ENCODE data around the gene LZTR1. TPM values are rescaled to one million over a fixed set of nuclear protein-coding genes. Genes with fewer than 3 reads are reported as not detected.

LZTR1 gene
- polyA plus RNA-seq, 2 of the 4 experiments (the other 2 are of a cell fraction) = 14.1 to 23.5 TPM

- TF ChIP-seq MAX (IDR thresholded peaks at IDR 0.05) = no peak
- TF ChIP-seq CTCF (IDR thresholded peaks at IDR 0.05) = no peak
- no peak for TF ChIP-seq HOXB13 (CRISPR knock-in tag; IDR thresholded peaks at IDR 0.05; ENCODE audit: low read depth)
- TF ChIP-seq ZSCAN20 (CRISPR knock-in tag; IDR thresholded peaks at IDR 0.05) = no peak
- TF ChIP-seq FOSL2 (IDR thresholded peaks at IDR 0.05) = no peak
- TF ChIP-seq FOSL2 (CRISPR knock-in tag; IDR thresholded peaks at IDR 0.05) = no peak
- TF ChIP-seq HOXA7 (CRISPR knock-in tag; IDR thresholded peaks at IDR 0.05) = no peak
- TF ChIP-seq EP300 (IDR thresholded peaks at IDR 0.05) = no peak
- no peak for TF ChIP-seq NPAS2 (CRISPR knock-in tag; IDR thresholded peaks at IDR 0.05; ENCODE audit: borderline replicate concordance)
- TF ChIP-seq SREBF2 (IDR thresholded peaks at IDR 0.05) = no peak
- TF ChIP-seq CBX8 (IDR thresholded peaks at IDR 0.05) = no peak
- no peak for TF ChIP-seq EHMT2 (IDR thresholded peaks at IDR 0.05; ENCODE audit: low read depth)
- TF ChIP-seq HES2 (IDR thresholded peaks at IDR 0.05) = no peak
- no peak for TF ChIP-seq POLR2AphosphoS2 (conservative IDR thresholded peaks at IDR 0.05; ENCODE audit: low read length)
- peak overlapping the region; percentile 98 for H3K4me2 ChIP-seq
- DNase-seq (ENCODE audit: low read depth in 1 of 2, low spot score in 1 of 2) (no peak), FAIRE-seq (no peak), ATAC-seq (no peak)
- ChIA-PET POLR2A (interaction anchor here (2.6 kb wide), 1 partner anchor 14 kb away, joined by 8 read pairs; the partner anchor contains the start of gene THAP7), CTCF (interaction anchor here (0.7 to 1.4 kb wide), 4 partner anchors 48 to 89 kb away, joined by 3 to 4 read pairs (median 3); no protein-coding TSS in a partner anchor)
- H3K27ac ChIP-seq = peak overlapping the region; percentile 68 to 80; a peak in 5 of 6 replicates
- H3K4me1 ChIP-seq = peaks cover 18% of the 10 kb centered on the region
- 89% methylated on average over 8 of the region's 10 CpGs for WGBS (ENCODE audit: missing lambda C conversion rate)
- no peak overlapping the region for H3K4me3 ChIP-seq
- no peaks in the 10 kb centered on the region for H3K9me3 ChIP-seq
Observed at GRCh38 chr22:21015466-21016006, 33.4 kb downstream of the LZTR1 start.

GRCh38 chr22:21016644-21017420 lies 34.7 kb downstream of the LZTR1 start:
- CTCF ChIA-PET = no interaction called here
- H3K9me3 ChIP-seq = no peaks in the 10 kb centered on the region
- no peak overlapping the region for H3K4me2 ChIP-seq

GRCh38 chr22:21018314-21018713 lies 36.2 kb downstream of the LZTR1 start:
- Histone ChIP-seq H3K4me1 (peaks cover 18% of the 10 kb centered on the region), H3K4me3 (no peak overlapping the region), H3K27ac (no peak overlapping the region), H3K4me2 (no peak overlapping the region), H3K9me3 (no peaks in the 10 kb centered on the region)
- FAIRE-seq (no peak), ATAC-seq (no peak), DNase-seq (ENCODE audit: low read depth in 1 of 2, low spot score in 1 of 2) (no peak)
- TF ChIP-seq CHD4 (IDR thresholded peaks at IDR 0.05; ENCODE audit: borderline replicate concordance) = no peak
- TF ChIP-seq RAD21 (conservative IDR thresholded peaks at IDR 0.05 in 1 of 2, IDR thresholded peaks at IDR 0.05 in 1 of 2) = no peak
- TF ChIP-seq HES2 (IDR thresholded peaks at IDR 0.05) = no peak
- no peak for TF ChIP-seq ATOH8 (CRISPR knock-in tag; IDR thresholded peaks at IDR 0.05; ENCODE audit: low read depth)
- no peak for TF ChIP-seq ESRRA (IDR thresholded peaks at IDR 0.05; ENCODE audit: borderline replicate concordance, low read length)
- TF ChIP-seq CTCF (IDR thresholded peaks at IDR 0.05) = no peak
- no peak for TF ChIP-seq MAX (IDR thresholded peaks at IDR 0.05)
- POLR2A ChIA-PET = no interaction called here
- CTCF ChIA-PET = no interaction called here
- WGBS (ENCODE audit: missing lambda C conversion rate) = 85% methylated on average over 4 of the region's 4 CpGs

More at GRCh38 chr22:21016644-21017420, 34.7 kb downstream of the LZTR1 start:
- no peak for TF ChIP-seq USF2 (IDR thresholded peaks at IDR 0.05)
- no peak for TF ChIP-seq EHF (CRISPR knock-in tag; IDR thresholded peaks at IDR 0.05)
- POLR2A ChIA-PET = interaction anchor here (1.0 kb wide), 1 partner anchor 35 kb away, joined by 3 read pairs; the partner anchor contains the start of gene LZTR1
- DNase-seq (ENCODE audit: low read depth in 1 of 2, low spot score in 1 of 2) (no peak), FAIRE-seq (no peak), ATAC-seq (no peak)
- 79% methylated on average over 10 of the region's 13 CpGs for WGBS (ENCODE audit: missing lambda C conversion rate)
- Histone ChIP-seq H3K4me1 (peaks cover 18% of the 10 kb centered on the region), H3K4me3 (no peak overlapping the region), H3K27ac (no peak overlapping the region)

All from A549 (cell line).